ENCODE measurements around the gene IGF2BP2. TPM values are rescaled to one million over a fixed set of nuclear protein-coding genes. Genes with fewer than 3 reads are reported as not detected.

IGF2BP2 gene
- total RNA-seq, 1 experiment from 2014 or later: 75.9 TPM

- no peak overlapping the region for H3K4me3 Mint-ChIP-seq (ENCODE audit: unreplicated experiment)
- no peaks in the 10 kb centered on the region for H3K4me1 Mint-ChIP-seq (ENCODE audit: low read depth, unreplicated experiment)
- no peaks in the 10 kb centered on the region for H3K27me3 Mint-ChIP-seq (ENCODE audit: insufficient read depth, unreplicated experiment)
- H3K9me3 ChIP-seq: no peaks in the 10 kb centered on the region
- TF ChIP-seq, protein P1, sequence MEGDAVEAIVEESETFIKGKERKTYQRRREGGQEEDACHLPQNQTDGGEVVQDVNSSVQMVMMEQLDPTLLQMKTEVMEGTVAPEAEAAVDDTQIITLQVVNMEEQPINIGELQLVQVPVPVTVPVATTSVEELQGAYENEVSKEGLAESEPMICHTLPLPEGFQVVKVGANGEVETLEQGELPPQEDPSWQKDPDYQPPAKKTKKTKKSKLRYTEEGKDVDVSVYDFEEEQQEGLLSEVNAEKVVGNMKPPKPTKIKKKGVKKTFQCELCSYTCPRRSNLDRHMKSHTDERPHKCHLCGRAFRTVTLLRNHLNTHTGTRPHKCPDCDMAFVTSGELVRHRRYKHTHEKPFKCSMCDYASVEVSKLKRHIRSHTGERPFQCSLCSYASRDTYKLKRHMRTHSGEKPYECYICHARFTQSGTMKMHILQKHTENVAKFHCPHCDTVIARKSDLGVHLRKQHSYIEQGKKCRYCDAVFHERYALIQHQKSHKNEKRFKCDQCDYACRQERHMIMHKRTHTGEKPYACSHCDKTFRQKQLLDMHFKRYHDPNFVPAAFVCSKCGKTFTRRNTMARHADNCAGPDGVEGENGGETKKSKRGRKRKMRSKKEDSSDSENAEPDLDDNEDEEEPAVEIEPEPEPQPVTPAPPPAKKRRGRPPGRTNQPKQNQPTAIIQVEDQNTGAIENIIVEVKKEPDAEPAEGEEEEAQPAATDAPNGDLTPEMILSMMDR (IDR thresholded peaks at IDR 0.05; ENCODE audit: insufficient read depth in 1 of 2, low read depth in 1 of 2, low read length in 1 of 2, severe bottlenecking in 1 of 2, unreplicated experiment in 1 of 2): no peak
- no peak for DNase-seq
- peaks cover 1% of the 10 kb centered on the region; the same call in 1 of the 2 replicates for H3K36me3 ChIP-seq (ENCODE audit: control insufficient read depth, insufficient read depth, low read length)
- peaks cover 45% of the 10 kb centered on the region for H3K36me3 Mint-ChIP-seq (ENCODE audit: insufficient read depth, unreplicated experiment)
- H3K9me3 Mint-ChIP-seq (ENCODE audit: unreplicated experiment): no peaks in the 10 kb centered on the region
- no TSS peak for BruUV-seq (replicated peaks)
- H3K4me3 ChIP-seq (ENCODE audit: low read depth, low read length): no peak overlapping the region
- no peaks in the 10 kb centered on the region for H3K27me3 ChIP-seq (replicated peaks; ENCODE audit: control insufficient read depth, insufficient read depth, low read length)
- H3K4me1 ChIP-seq: no peaks in the 10 kb centered on the region
- CTCF ChIA-PET: interaction anchor here (1.0 to 2.0 kb wide), 5 partner anchors 17 to 90 kb away, joined by 3 to 22 read pairs (median 5); no protein-coding TSS in a partner anchor
- intact Hi-C loops (cut with micrococcal nuclease; ENCODE audit: unreplicated experiment): loop anchor here (5.0 kb wide), 1 partner anchor 39 kb away; no protein-coding TSS in a partner anchor
- POLR2A ChIA-PET: interaction anchor here (0.6 kb wide), 1 partner anchor 235 kb away, joined by 4 read pairs; no protein-coding TSS in a partner anchor
- no peak overlapping the region for H3K27ac Mint-ChIP-seq (ENCODE audit: unreplicated experiment)
Observed at GRCh38 chr3:185678027-185678426, 146.8 kb downstream of the IGF2BP2 start.

DNA sequence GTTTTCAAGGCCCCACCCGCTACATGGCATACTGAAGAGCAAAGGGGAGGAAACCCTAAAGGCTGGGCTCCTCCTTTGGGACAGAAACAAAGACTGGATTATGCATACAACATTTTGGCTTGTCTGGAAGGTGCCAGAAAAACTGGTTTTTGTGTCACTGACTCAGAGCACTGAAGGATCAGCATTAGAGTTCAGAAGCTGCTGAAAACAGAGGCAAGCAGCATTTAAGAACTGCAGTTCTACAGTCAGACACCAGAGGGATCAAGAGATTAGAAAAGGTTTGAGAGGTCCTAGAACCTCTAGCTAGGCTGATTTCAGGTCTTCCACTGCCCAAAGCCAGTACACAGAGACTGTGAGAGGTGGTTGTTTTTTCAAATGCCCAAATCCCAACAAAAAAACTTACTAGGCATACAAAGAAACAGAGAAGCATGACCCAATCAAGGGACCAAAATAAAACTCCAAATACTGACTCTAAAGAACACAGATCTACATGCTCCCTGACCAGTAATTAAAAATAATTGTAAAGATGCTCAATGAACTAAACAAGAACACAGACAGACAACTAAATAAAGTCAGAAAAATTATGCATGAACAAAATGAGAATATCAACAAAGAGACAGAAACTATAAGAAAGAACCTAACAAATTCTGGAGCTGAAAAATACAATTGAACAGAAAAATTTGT lies 147.6 kb downstream of the IGF2BP2 start:
- intact Hi-C loops (cut with micrococcal nuclease; ENCODE audit: unreplicated experiment): loop anchor here (1.0 to 5.0 kb wide), 3 partner anchors 40 to 91 kb away; no protein-coding TSS in a partner anchor
- TF ChIP-seq, protein P1 (IDR thresholded peaks at IDR 0.05; ENCODE audit: insufficient read depth in 1 of 2, low read depth in 1 of 2, low read length in 1 of 2, severe bottlenecking in 1 of 2, unreplicated experiment in 1 of 2): peak; percentile 67 to 76
- DNase-seq: peak in 1 of 2 experiments; percentile 69
- H3K27me3 Mint-ChIP-seq (ENCODE audit: insufficient read depth, unreplicated experiment): no peaks in the 10 kb centered on the region
- ChIA-PET CTCF (interaction anchor here (0.5 to 2.0 kb wide), 9 partner anchors 17 to 266 kb away, joined by 3 to 22 read pairs (median 4); no protein-coding TSS in a partner anchor), POLR2A (no interaction called here)
- Histone ChIP-seq H3K9me3 (no peaks in the 10 kb centered on the region), H3K27me3 (replicated peaks; ENCODE audit: control insufficient read depth, insufficient read depth, low read length) (no peaks in the 10 kb centered on the region), H3K36me3 (ENCODE audit: control insufficient read depth, insufficient read depth, low read length) (peaks cover 3% of the 10 kb centered on the region; the same call in 1 of the 2 replicates), H3K4me3 (ENCODE audit: low read depth, low read length) (no peak overlapping the region), H3K4me1 (no peaks in the 10 kb centered on the region)
- H3K36me3 Mint-ChIP-seq (ENCODE audit: insufficient read depth, unreplicated experiment): peaks cover 48% of the 10 kb centered on the region
- H3K4me3 Mint-ChIP-seq (ENCODE audit: unreplicated experiment): no peak overlapping the region
- H3K4me1 Mint-ChIP-seq (ENCODE audit: low read depth, unreplicated experiment): no peaks in the 10 kb centered on the region
- BruUV-seq (replicated peaks): no TSS peak
- no peaks in the 10 kb centered on the region for H3K9me3 Mint-ChIP-seq (ENCODE audit: unreplicated experiment)
- no peak overlapping the region for H3K27ac Mint-ChIP-seq (ENCODE audit: unreplicated experiment)

DNA sequence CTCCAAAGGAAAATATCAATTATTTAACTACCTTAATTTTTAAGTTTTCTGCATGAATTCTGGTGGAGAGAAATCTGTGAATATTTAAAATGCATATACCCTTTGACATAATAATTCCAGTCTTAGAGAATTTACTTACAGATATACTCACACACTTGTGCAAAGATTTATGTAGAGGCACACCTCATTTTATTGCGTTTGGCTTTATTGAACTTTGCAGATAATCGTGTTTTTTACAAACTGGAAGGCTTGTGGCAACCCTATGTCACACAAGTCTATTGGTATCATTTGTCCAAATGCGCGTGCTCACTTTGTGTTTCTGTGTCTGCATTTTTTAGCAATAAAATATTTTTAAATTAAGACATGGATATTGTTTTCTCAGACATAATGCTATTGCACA lies 157.3 kb downstream of the IGF2BP2 start:
- no peak overlapping the region for H3K4me3 ChIP-seq (ENCODE audit: low read depth, low read length)
- H3K27me3 ChIP-seq (replicated peaks; ENCODE audit: control insufficient read depth, insufficient read depth, low read length): no peaks in the 10 kb centered on the region
- H3K27ac Mint-ChIP-seq (ENCODE audit: unreplicated experiment): no peak overlapping the region
- DNase-seq: no peak
- H3K4me1 Mint-ChIP-seq (ENCODE audit: low read depth, unreplicated experiment): no peaks in the 10 kb centered on the region
- peaks cover 6% of the 10 kb centered on the region for H3K9me3 Mint-ChIP-seq (ENCODE audit: unreplicated experiment)
- no TSS peak for BruUV-seq (replicated peaks)
- H3K27me3 Mint-ChIP-seq (ENCODE audit: insufficient read depth, unreplicated experiment): no peaks in the 10 kb centered on the region
- intact Hi-C loops (cut with micrococcal nuclease; ENCODE audit: unreplicated experiment): no loop called here
- peaks cover 2% of the 10 kb centered on the region; the same call in 1 of the 2 replicates for H3K36me3 ChIP-seq (ENCODE audit: control insufficient read depth, insufficient read depth, low read length)
- peaks cover 50% of the 10 kb centered on the region for H3K36me3 Mint-ChIP-seq (ENCODE audit: insufficient read depth, unreplicated experiment)
- ChIA-PET POLR2A (no interaction called here), CTCF (no interaction called here)
- no peaks in the 10 kb centered on the region for H3K9me3 ChIP-seq
- no peak overlapping the region for H3K4me3 Mint-ChIP-seq (ENCODE audit: unreplicated experiment)
- TF ChIP-seq, protein P1 (IDR thresholded peaks at IDR 0.05; ENCODE audit: insufficient read depth in 1 of 2, low read depth in 1 of 2, low read length in 1 of 2, severe bottlenecking in 1 of 2, unreplicated experiment in 1 of 2): no peak
- no peaks in the 10 kb centered on the region for H3K4me1 ChIP-seq
